ENCODE data around the gene EOGT.
A peak's percentile ranks its signal among the peaks of the same experiment; 100 is the strongest.

The EOGT gene

DNA sequence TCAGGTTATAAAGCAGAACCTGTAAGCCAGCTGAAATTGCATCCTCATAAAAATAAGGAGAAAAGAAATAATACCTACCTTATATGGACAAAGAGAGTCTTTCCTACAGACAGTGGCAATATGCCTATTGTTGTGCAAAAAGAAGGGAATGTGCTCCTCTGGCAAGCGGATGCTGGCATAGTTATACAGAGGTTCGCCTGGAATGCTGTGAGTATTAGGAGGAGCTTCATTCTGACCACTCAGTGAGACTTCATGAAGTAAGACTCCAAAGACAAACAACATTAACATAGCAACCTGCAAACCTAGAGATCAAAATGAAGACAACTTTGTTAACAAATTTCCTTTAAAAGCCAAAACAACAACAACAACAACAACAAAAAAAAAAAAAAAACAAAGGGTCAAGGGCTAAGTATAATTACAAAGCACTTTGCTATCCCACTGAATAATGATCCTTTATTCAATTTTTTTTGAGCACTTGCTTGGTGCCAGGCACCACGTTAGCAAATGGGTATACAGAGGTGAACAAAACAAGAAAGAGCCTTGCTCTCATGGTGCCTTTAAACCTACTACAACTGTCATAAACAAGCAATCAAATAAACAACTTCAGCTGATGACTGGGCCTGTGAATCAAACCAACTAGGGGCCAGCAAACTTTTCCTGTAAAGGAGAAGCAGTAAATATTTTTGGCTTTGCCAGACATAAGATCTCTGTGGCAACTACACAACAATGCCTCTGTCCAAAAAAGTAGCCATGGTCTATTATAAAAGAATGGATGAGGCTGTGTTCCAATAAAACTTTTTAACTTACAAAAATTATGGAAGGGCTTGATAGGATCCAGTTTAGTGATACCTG is 3.7 kb downstream of the EOGT start:
- no peak for DNase-seq (ENCODE audit: low read depth in 2 of 2)

DNA sequence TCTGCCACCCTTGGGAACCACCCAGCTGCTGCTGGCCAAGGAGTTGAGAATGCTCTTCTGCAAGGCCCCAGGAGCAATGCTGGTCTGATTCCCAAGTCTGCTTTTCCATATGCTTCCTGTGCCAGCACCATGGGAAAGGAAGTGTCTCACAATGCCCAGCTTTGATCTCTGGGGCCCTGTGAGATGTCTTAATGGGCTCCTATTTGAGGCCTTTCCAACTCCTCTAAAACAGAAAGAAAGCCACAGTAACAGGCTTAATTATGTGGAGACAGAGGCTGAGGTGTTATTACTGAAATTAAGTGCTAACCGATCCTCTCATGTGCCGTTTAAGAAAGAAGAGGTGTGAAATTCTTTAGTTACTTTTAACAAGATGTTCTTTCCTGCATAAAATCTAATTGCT is 4.5 kb downstream of the EOGT start:
- DNase-seq (ENCODE audit: low read depth in 2 of 2): no peak

DNA sequence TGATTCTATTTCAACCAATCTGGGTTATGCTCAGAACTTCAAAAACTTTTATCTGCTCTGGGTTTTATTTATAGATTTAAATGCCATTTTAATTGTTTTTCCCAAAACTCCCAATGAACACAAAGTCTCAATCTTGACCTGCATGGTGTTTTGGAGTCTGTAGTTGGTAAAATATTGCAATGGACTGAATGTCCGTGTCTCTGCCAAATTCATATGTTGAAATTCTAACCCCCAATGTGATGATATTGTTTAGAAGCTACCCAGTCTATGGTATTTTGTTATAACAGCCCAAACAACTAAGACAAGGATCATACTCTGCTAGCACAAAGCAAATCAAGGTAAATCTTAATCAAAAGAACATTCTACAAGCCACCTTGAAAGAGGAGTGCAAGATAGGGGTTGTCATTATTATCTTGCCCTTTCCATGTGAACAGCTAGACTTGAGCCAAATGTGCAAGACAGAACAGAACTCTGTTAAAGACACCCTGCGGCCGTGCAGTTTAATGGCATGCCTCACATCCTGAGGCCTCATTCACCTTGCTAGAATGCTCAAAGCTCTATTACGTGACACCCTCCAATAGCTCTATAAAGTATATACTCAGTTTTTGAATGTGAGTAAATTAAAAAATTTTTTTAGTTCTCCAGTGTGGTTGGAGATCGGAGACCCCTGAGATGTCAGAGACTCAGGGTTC is 7.5 kb downstream of the EOGT start:
- DNase-seq (ENCODE audit: low read depth in 2 of 2): no peak

DNA sequence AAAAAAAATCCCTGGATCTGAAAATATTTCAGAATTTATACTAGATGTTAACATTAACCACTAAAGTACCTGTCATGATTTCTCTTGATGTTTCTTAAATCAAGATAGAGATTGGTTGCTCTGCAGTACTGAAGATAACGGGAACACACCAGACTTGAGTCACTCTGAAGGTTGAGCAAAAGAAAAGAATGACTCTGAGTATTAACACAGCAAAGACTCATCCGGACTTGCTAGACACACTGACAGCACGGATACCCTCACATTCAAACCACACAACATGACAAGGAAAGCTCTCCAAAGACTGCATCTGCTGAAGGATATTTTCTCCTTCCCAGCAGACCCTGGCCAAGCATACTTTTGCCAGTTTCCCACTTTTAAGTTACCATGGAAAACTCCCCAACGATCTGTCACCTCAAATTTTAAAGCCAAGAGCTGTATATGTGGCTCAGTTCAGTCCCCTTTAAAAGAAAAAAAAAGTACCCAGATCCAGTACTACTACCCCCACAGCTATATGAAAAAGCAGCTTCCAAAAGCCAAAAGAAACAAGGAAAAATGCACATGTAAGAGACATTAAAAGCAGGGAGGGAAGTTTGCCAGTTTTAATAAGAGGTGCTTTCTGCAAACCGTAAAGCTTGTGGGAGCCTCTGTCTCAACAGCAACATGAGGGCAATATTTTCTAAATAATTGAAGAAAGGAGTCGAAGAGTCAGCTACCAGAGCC is 8.3 kb downstream of the EOGT start:
- DNase-seq (ENCODE audit: low read depth in 2 of 2): no peak

DNA sequence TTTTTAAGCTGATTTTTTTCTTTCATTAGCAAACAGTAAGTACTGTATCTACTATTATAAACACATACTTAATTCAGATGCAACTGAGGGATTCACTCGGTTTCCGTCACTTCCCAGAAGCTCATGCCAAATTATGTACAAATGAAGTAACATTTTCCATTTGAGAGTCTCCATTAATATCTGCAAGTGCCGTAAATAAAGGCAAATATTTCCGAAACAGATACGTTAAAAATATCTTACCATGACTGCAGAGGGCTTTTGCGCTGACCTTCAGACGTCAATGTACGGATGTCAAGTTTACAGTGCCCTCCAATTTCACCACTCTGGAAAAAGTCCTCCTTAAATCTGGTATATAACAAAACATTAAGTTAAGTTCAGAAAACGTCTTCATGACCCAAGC is 9.3 kb downstream of the EOGT start:
- DNase-seq (ENCODE audit: low read depth in 2 of 2): no peak

DNA sequence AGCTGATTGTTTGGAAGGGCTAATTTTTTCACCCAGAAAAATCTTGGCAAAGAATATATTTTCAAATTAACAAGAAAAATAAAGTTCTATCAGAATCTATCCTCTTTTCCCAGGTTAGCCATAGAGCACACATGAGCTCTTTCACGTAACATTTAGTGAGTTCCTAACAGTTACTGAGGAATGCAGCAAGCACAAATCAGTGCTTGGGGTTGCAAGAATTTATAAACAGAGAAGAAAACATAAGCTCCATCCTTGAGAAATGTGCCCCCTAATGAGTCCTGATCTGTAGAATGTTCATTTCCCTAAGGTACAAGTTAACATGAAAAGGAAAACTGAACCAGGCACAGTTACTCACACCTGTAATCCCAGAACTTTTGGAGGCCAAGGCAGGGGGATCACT is 13.9 kb downstream of the EOGT start:
- DNase-seq (ENCODE audit: low read depth in 2 of 2): no peak

DNA sequence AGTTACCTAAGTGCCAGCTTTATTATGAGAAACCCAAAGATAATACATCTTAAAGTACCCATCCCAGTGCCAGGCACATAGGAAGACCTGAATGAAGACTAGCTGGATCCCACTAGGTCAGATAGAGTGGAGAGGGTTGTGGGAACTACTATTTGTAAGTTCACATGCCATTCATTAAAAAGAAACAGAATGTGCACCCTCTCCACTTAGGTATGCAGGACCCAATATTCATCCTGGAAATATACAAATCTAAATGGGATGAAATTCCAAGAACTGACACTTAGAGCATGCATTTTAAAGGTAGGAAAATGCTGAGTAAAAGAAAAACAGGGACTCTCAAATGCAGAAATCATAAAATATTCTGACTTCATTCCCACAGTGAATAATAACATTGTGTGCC is 14.3 kb downstream of the EOGT start:
- DNase-seq (ENCODE audit: low read depth in 2 of 2): no peak

DNA sequence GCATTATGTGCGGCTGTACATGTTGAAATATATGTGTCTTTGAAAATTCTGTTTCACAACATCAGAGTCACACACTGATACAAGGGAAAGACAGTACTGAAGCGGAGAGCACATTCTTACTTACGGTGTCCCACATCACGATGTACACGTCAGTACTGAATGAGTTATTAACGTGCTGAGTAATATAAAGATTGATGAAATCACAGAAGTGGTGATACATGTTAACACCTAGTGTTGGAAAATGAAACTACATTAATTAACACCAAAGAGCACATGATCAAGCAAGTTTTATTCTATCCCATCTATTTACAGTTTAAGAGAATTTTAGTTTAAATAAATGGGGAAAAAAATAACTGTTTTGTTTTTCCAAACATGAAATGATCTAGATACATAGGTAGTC is 15.6 kb downstream of the EOGT start:
- DNase-seq (ENCODE audit: low read depth in 2 of 2): no peak

DNA sequence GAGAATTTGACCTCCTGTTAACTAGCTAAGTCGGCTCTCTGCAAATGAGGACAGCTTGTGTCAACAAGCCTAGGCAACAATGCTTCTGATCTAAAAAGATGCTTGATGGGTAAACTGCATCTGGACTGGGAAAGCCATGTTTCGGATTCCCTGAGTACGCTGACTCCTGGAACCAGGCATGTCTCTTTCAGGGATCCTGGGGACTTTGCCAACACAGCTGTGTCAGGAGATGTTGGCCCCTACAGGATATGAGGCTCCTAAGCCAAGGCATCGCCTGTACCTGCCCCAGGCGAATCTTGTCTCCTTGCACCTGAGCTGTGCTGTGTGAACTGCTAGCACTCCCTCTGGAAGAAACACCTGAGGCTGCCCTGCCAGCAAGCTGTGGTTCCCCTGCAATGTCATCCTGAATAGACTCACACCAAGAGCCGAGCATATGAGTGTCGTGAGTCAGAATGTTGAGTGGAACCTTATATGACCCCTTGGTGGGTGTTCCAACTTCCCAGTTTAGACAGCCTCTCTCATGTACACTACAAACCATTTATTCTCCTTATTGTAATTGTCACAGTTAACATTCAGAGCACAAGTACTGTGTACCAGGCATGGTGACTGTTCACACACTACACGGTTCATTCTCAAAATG is 17.0 kb downstream of the EOGT start:
- no peak for DNase-seq (ENCODE audit: low read depth in 2 of 2)

DNA sequence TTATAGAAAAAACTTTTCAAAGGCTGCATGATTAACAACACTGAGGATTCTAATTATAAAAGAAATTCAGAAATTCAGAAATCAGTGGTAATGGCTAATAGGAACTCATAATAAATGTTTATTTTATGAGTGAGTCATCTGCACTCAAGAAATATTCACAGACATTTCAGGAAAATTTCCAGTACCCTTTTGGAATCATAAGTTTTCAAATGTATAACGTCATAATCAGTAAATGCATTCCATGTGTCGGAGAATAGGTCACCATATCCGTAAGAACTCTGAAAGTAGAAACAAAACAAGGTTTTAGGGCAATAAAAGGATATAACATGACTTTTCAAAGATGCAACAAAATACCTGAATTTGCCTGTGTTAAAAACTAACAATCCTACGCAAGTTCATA is 24.7 kb downstream of the EOGT start:
- DNase-seq (ENCODE audit: low read depth in 2 of 2): no peak

DNA sequence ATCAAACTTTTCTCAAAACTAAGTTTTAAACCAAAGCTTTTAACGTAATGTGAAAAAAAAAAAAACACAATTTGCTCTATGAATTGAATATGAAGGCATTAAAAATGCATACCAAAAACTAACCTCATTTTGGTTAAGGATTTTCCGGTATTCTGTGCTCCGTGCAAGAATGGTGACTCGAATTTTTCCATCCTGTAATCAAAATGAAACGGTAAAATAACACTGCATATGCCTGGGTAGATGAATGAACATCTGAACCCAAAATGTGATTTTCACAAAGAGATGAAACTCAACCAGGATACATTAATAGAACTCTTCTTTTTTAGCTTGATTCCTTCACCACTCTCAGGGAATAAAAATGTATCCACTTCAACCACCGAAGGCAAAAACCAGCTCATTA is 26.2 kb downstream of the EOGT start:
- no peak for DNase-seq (ENCODE audit: low read depth in 2 of 2)

DNA sequence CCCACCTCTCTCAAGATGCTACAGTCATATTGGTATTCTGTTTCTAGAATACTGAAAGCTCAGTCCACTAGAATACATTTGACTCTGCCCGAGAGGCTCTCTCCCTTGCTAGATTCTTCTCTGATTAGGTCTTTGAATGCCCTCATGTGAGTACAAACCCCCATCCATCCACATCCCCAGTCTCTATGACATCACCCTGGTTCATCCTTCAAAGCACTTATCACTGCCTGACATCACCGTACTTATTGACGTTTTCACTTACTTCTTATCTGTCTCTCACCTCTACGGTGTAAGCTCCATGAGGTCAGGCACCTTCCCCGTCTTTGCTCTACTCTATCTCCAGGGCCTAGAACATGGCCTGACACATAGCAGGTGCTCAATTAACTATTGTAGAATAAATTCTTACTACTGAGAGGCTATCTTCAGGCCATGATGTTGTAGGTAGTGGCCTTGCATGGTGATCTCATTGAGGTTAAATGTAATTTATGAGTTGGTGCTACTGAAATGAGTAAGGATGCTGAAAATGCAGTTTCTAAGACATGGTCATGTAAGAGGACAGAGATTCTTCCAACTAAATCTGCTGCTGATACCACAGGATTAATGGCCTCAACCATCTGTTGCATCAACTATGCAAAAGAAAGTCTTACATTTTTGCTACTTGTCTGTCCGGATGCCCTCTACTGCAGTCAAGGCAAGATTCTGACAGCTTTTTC is 26.8 kb downstream of the EOGT start:
- DNase-seq (ENCODE audit: low read depth in 2 of 2): no peak

DNA sequence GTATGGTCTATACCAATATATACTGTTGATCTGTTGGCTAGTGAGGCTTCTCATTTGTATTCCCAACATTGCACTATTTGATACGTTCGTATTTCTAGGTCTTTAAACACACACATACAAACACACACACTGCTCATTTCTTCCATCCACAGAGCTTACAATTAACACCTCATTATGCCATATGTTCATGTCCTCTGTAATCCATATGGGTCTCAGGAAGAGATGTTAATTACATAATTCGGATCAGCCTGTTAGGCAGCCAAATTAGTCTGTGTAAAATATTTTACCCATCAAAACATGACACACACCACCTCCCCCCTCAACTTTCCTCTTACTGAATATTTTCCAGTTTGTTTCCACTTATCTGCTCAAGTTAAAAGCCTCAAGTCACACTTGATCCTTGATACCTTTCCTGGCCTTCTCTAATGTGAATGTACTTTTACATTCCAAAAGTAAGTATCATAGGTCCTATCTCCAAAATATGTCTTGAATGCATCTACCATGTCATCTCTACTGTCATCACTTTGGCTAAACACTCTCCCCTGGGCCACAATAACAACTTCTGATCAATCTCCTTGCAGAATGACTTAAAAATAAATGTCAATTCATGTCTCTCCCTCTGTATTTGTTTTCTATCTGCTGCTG is 28.2 kb downstream of the EOGT start:
- no peak for DNase-seq (ENCODE audit: low read depth in 2 of 2)

DNA sequence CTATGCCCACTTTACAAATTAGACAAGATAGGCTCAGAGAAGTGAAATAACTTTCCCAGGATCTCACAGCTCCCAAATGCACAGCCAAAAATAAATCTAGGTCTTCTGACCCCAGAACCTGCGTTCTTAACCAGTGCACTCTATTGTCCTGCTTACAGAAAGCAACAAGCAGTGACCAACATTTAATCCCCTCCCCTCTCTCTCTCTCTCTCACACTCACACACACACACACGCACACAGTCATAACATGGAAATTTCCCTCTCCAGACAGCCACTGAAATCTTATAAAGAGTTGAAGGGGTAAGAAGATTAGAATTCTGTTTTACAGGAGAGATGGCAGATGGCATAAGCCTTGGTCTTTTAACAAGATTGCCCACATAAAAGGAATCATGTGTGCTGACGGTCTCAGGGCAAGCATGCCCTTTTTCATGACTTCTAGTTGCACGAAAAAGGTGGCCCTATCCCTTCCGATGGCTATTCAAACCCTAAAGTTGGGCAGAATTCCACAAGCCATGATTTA is 29.4 kb downstream of the EOGT start:
- no peak for DNase-seq (ENCODE audit: low read depth in 2 of 2)

DNA sequence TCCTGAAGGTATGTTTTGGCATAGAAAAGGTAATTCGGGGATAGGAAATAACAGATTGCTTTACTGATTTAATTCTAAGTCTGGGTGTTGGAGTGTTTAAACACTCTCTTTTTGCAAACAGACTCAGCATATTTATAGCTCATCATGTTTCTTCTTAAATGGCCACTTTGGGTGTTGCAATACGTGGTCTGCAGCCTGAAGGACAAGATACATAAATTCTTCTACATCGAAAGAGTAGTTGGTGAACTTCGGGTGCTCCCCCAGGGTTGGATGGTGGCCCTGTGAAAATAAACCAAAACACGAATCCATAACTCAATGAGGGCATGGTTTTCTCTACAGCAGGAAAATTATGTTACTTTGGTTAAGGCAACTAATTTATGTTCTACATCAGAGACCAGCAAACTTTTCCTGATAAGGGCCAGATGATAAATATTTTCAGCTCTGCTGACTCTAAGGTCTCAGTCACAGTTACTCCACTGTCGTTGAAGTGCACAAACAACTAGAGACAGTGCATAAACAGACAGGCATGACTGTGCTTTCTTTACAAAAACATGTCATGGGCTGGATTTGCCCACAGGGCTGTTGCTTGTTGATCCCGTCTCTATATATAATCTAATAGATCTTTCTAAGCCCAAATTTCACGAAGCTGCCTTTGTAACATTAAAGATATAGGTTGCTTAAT is 35.9 kb downstream of the EOGT start:
- no peak for DNase-seq (ENCODE audit: low read depth in 2 of 2)

DNA sequence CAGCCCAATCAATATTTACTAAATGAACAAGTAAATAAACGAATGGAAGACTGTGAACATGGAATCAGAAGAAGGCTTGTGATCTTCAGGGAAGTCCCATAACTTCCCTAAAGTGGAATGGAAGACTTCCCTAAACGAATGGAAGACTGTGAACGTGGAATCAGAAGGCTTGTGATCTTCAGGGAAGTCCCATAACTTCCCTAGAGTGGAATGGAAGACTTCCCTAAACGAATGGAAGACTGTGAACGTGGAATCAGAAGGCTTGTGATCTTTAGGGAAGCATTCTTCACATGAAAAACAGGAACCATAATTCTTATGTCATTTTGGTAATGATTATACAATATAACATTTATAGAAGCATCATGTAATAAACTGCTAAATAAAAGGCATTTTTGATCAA is 38.8 kb downstream of the EOGT start:
- no peak for DNase-seq (ENCODE audit: low read depth in 2 of 2)

DNA sequence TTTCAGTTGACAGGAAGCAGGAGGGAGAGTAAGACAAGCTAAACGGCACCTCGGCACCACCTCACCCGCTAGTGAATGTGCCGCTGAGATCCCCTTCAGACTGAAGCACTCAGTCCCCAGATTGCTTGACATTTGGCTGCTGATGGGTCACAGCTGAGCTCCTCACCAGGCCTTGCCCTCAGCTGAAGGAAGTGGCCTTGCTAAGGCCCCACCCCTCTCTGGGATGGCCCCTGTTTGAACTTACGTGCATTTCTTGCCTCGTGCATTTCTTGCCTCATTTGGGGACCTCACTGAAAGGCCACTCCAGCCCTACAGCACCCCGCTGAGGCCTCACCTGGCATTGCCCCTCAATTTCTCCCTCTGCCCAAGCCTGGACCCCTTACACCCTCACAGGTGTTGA is 39.8 kb downstream of the EOGT start:
- no peak for DNase-seq (ENCODE audit: low read depth in 2 of 2)

DNA sequence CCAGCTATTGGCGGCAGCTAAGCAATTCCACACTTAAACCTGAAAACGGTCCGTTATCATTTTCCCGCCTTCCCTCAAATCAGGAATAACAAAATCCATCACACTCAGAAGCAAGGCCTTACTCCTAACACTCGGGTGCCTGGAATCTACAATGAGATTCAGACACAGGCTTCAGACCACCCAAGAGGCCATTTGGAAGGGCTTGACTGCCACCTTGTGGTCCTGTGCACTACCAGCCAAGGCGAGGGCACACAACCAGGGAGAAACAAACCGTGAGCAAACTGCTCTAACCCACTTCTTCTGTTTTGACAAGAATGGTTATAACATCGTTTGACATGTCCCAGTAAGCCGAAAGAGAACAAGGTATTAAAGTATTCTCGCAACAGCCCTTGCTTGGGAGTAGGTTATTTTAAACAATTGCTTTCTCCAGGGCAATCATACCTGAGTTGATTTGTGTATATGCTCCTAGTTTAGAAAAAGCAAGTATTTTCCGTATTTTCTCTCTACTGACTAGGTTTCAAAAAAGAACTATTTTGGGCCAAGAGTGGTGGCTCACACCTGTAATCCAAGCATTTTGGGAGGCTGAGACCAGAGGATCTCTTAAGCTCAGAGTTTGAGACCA is 41.0 kb downstream of the EOGT start:
- DNase-seq (ENCODE audit: low read depth in 2 of 2): peak in 1 of 2 donors; percentile 6

DNA sequence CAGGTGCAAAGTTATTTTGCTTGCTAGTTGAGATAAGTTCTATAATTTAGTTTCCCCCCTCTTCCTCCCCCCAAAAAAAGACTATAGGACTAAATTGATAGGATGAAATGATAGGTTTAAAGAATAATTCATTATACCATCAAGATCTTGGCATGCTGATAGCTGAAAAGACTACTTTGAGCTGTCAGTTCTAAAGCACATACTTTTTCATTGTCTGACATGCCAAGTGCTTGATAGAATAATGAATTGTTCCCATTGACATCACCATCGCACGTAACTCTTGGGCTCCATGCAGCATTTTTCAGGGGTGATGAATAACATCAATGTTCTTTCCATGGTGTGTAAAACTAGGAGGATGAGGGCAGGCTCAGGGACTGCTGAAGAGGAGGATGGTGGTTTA is 48.8 kb downstream of the EOGT start:
- no peak for DNase-seq (ENCODE audit: low read depth in 2 of 2)

DNA sequence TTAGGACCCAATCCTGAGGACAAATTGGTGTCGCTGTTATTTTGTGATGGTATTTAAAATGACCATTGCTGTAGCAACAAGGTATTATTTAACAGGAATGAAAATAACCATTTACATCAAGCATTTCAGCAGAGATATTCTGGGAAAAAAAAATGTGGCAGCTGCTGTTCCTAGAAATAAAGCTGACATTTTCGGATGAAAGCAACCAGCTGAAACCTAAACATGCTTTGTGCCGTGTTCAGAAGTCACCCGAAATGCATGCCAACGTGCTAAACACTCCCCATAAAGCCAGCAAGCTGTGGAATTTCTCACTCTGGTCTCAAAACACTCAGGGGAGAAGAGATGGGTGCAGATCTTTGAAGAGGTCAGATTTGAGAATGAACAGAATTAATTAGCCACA is 49.6 kb downstream of the EOGT start:
- no peak for DNase-seq (ENCODE audit: low read depth in 2 of 2)
